ENCODE data around the gene COX7B2. TPM values are rescaled to one million over a fixed set of nuclear protein-coding genes. Genes with fewer than 3 reads are reported as not detected.
A peak's percentile ranks its signal among the peaks of the same experiment; 100 is the strongest.

COX7B2 gene
- total and polyA plus RNA-seq, 4 donors: not detected

DNA sequence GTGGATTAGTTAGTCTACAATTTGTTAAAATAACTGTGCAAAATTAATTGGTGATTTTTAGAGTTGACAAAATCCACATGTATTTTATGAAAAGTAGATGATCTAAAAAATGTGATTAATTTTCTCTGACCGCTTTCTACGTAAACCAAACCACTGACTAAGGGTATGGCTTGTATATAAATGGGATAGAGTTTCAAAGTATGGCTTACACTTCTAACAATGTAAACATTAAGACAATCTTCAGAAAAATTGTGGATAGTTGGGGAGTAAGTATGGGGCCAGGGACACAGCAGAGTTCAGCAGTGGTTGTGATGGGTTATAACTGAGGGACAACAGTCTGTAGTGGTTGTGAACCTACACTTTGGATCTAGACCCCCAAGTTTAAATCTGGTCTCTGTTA is 44.5 kb upstream of the COX7B2 start:
- no peak overlapping the region for H3K4me3 ChIP-seq
- no peak overlapping the region for H3K27ac ChIP-seq (ENCODE audit: low read depth in 1 of 2, low read length in 1 of 2)
- H3K27me3 ChIP-seq (ENCODE audit: control insufficient read depth in 3 of 3, insufficient read depth in 3 of 3, low read length in 2 of 3): peaks cover 0 to 43% (median 0%) of the 10 kb centered on the region in 3 donors
- H3K36me3 ChIP-seq (ENCODE audit: control insufficient read depth in 4 of 4, insufficient read depth in 4 of 4, low read length in 4 of 4): no peaks in the 10 kb centered on the region
- 81 to 86% methylated on average over 2 of the region's 2 CpGs for WGBS, 2 donors
- H3K4me1 ChIP-seq (ENCODE audit: control insufficient read depth in 5 of 5, insufficient read depth in 5 of 5, low read length in 5 of 5): no peaks in the 10 kb centered on the region
- DNase-seq (no peak), ATAC-seq (ENCODE audit: insufficient read depth, low FRiP score) (no peak)
- H3K9ac ChIP-seq (ENCODE audit: insufficient read depth in 1 of 2, low read length in 2 of 2): no peak overlapping the region
- TF ChIP-seq CTCF (IDR thresholded peaks at IDR 0.05; ENCODE audit: control extremely low read depth, extremely low read depth): no peak
- no peaks in the 10 kb centered on the region for H3K9me3 ChIP-seq (ENCODE audit: control insufficient read depth in 4 of 4, insufficient read depth in 3 of 4, low read length in 3 of 4)

DNA sequence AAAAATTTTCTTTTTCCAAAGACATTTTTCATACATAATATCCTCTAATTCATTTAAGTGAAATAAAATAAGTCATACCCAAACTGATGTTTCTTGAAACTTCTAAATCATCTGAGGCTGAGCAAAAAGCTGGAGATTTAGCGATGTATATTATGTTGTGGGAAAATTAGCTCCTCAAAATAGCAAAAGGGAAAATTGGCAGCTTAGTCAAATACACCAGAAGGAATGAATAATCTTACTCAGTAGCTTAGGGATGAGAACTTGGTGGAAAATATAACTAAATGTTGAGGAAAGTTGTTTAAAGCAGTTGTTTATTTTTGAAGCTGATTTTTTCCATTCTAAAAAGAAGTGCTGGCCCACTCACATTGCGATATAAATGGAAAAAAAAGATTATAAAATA is 43.4 kb upstream of the COX7B2 start:
- no peak overlapping the region for H3K4me3 ChIP-seq
- no peak for DNase-seq
- 84 to 85% methylated on average over 2 of the region's 2 CpGs for WGBS, 2 donors
- peaks cover 0 to 39% (median 0%) of the 10 kb centered on the region in 3 donors for H3K27me3 ChIP-seq (ENCODE audit: control insufficient read depth in 3 of 3, insufficient read depth in 3 of 3, low read length in 2 of 3)
- H3K9me3 ChIP-seq (ENCODE audit: control insufficient read depth in 4 of 4, insufficient read depth in 3 of 4, low read length in 3 of 4): no peaks in the 10 kb centered on the region
- no peak for TF ChIP-seq CTCF (IDR thresholded peaks at IDR 0.05; ENCODE audit: control extremely low read depth, extremely low read depth)
- ATAC-seq (ENCODE audit: insufficient read depth, low FRiP score): no peak
- no peak overlapping the region for H3K9ac ChIP-seq (ENCODE audit: insufficient read depth in 1 of 2, low read length in 2 of 2)
- no peak overlapping the region for H3K27ac ChIP-seq (ENCODE audit: low read depth in 1 of 2, low read length in 1 of 2)
- no peaks in the 10 kb centered on the region for H3K36me3 ChIP-seq (ENCODE audit: control insufficient read depth in 4 of 4, insufficient read depth in 4 of 4, low read length in 4 of 4)
- H3K4me1 ChIP-seq (ENCODE audit: control insufficient read depth in 5 of 5, insufficient read depth in 5 of 5, low read length in 5 of 5): peaks cover 0 to 7% (median 0%) of the 10 kb centered on the region in 5 donors

- ATAC-seq (ENCODE audit: insufficient read depth, low FRiP score) (no peak), DNase-seq (no peak)
- H3K27me3 ChIP-seq (ENCODE audit: control insufficient read depth in 3 of 3, insufficient read depth in 3 of 3, low read length in 2 of 3): peaks cover 0 to 33% (median 0%) of the 10 kb centered on the region in 3 donors
- no peak overlapping the region for H3K4me3 ChIP-seq
- 69 to 81% methylated on average over 3 of the region's 3 CpGs for WGBS, 2 donors
- no peak overlapping the region for H3K27ac ChIP-seq (ENCODE audit: low read depth in 1 of 2, low read length in 1 of 2)
- H3K4me1 ChIP-seq (ENCODE audit: control insufficient read depth in 5 of 5, insufficient read depth in 5 of 5, low read length in 5 of 5): peaks cover 0 to 11% (median 0%) of the 10 kb centered on the region in 5 donors
- no peaks in the 10 kb centered on the region for H3K9me3 ChIP-seq (ENCODE audit: control insufficient read depth in 4 of 4, insufficient read depth in 3 of 4, low read length in 3 of 4)
- TF ChIP-seq CTCF (IDR thresholded peaks at IDR 0.05; ENCODE audit: control extremely low read depth, extremely low read depth): no peak
- H3K36me3 ChIP-seq (ENCODE audit: control insufficient read depth in 4 of 4, insufficient read depth in 4 of 4, low read length in 4 of 4): no peaks in the 10 kb centered on the region
- no peak overlapping the region for H3K9ac ChIP-seq (ENCODE audit: insufficient read depth in 1 of 2, low read length in 2 of 2)
Measured at GRCh38 chr4:46950826-46951225, 41.8 kb upstream of the COX7B2 start.

- Histone ChIP-seq H3K27me3 (ENCODE audit: control insufficient read depth in 3 of 3, insufficient read depth in 3 of 3, low read length in 2 of 3) (peaks cover 0 to 35% (median 0%) of the 10 kb centered on the region in 3 donors), H3K4me1 (ENCODE audit: control insufficient read depth in 5 of 5, insufficient read depth in 5 of 5, low read length in 5 of 5) (peaks cover 0 to 11% (median 0%) of the 10 kb centered on the region in 5 donors), H3K4me3 (no peak overlapping the region), H3K9ac (ENCODE audit: insufficient read depth in 1 of 2, low read length in 2 of 2) (no peak overlapping the region), H3K9me3 (ENCODE audit: control insufficient read depth in 4 of 4, insufficient read depth in 3 of 4, low read length in 3 of 4) (no peaks in the 10 kb centered on the region), H3K36me3 (ENCODE audit: control insufficient read depth in 4 of 4, insufficient read depth in 4 of 4, low read length in 4 of 4) (no peaks in the 10 kb centered on the region), H3K27ac (ENCODE audit: low read depth in 1 of 2, low read length in 1 of 2) (peak overlapping the region in 1 of 2 donors; percentile 45)
- 72 to 74% methylated on average over 1 of the region's 1 CpG for WGBS, 2 donors
- no peak for ATAC-seq (ENCODE audit: insufficient read depth, low FRiP score)
- no peak for DNase-seq
- no peak for TF ChIP-seq CTCF (IDR thresholded peaks at IDR 0.05; ENCODE audit: control extremely low read depth, extremely low read depth)
Measured at GRCh38 chr4:46949822-46950221, 40.8 kb upstream of the COX7B2 start.
